ENCODE measurements around the gene TAF13. TPM values are rescaled to one million over a fixed set of nuclear protein-coding genes. Genes with fewer than 3 reads are reported as not detected.

The TAF13 gene
- total RNA-seq, 1 experiment from 2014 or later, result 76.7 TPM

- ChIA-PET CTCF (interaction anchor here (0.6 to 3.4 kb wide), 37 partner anchors 7 to 791 kb away, joined by 3 to 19 read pairs (median 4); partner anchors contain the start of genes CLCC1, PSRC1 and TAF13), POLR2A (interaction anchor here (0.6 to 2.3 kb wide), 8 partner anchors 10 to 185 kb away, joined by 3 to 23 read pairs (median 3); no protein-coding TSS in a partner anchor)
- no TSS peak for BruUV-seq (replicated peaks)
- H3K27ac Mint-ChIP-seq (ENCODE audit: low read depth, unreplicated experiment), result no peak overlapping the region
- DNase-seq (ENCODE audit: unreplicated experiment), result peak; percentile 86
- no peaks in the 10 kb centered on the region for H3K9me3 Mint-ChIP-seq (ENCODE audit: unreplicated experiment)
- H3K4me3 Mint-ChIP-seq (ENCODE audit: unreplicated experiment), result peak overlapping the region; percentile 42
- TF ChIP-seq, protein P1, sequence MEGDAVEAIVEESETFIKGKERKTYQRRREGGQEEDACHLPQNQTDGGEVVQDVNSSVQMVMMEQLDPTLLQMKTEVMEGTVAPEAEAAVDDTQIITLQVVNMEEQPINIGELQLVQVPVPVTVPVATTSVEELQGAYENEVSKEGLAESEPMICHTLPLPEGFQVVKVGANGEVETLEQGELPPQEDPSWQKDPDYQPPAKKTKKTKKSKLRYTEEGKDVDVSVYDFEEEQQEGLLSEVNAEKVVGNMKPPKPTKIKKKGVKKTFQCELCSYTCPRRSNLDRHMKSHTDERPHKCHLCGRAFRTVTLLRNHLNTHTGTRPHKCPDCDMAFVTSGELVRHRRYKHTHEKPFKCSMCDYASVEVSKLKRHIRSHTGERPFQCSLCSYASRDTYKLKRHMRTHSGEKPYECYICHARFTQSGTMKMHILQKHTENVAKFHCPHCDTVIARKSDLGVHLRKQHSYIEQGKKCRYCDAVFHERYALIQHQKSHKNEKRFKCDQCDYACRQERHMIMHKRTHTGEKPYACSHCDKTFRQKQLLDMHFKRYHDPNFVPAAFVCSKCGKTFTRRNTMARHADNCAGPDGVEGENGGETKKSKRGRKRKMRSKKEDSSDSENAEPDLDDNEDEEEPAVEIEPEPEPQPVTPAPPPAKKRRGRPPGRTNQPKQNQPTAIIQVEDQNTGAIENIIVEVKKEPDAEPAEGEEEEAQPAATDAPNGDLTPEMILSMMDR (IDR thresholded peaks at IDR 0.05; ENCODE audit: unreplicated experiment), result peak; percentile 91
- peaks cover 9% of the 10 kb centered on the region for H3K4me1 Mint-ChIP-seq (ENCODE audit: insufficient read depth, unreplicated experiment)
- H3K27me3 Mint-ChIP-seq (ENCODE audit: insufficient read depth, unreplicated experiment), result peaks cover 29% of the 10 kb centered on the region
- intact Hi-C loops (cut with micrococcal nuclease), result loop anchor here (1.0 to 10.0 kb wide), 9 partner anchors 80 to 1328 kb away; partner anchors contain the start of genes CLCC1, PRPF38B and SORT1
- peaks cover 6% of the 10 kb centered on the region for H3K36me3 Mint-ChIP-seq (ENCODE audit: insufficient read depth, unreplicated experiment)
Observed at GRCh38 chr1:109112652-109113285, 37.0 kb upstream of the TAF13 start.

DNA sequence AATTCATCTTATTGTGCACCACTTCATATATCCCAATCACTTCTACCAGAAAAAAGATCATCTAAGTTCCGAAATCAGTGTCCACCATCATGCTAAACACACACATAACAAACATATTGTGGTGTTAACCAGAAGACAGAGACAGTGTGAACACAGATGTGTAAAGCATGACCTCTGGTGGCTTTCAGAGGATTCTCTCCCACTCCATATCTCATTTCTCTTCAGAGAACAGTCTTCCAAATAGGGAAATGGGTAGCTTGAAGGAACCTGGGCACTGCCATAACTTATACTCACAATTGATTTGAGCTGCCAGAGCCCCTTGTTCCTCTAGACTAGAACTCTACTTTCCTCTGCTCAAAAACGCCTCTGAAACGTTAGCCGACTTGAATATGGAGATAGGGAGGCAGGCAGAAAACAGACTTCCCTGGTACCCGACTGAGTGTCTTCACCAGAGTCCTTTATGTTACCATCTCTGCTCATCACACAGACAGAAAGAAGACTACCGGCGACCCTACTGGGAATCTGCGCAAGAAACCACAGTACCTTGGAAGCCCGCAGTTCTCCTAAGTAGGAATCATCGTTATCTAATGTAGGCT lies 36.4 kb upstream of the TAF13 start:
- peak; percentile 56 for DNase-seq (ENCODE audit: unreplicated experiment)
- no TSS peak for BruUV-seq (replicated peaks)
- intact Hi-C loops (cut with micrococcal nuclease), result loop anchor here (1.0 to 10.0 kb wide), 9 partner anchors 81 to 1327 kb away; partner anchors contain the start of genes CLCC1, PRPF38B and SORT1
- H3K27me3 Mint-ChIP-seq (ENCODE audit: insufficient read depth, unreplicated experiment), result peaks cover 29% of the 10 kb centered on the region
- H3K36me3 Mint-ChIP-seq (ENCODE audit: insufficient read depth, unreplicated experiment), result peaks cover 6% of the 10 kb centered on the region
- no peak overlapping the region for H3K4me3 Mint-ChIP-seq (ENCODE audit: unreplicated experiment)
- POLR2A ChIA-PET, result interaction anchor here (0.6 to 2.3 kb wide), 7 partner anchors 12 to 184 kb away, joined by 3 to 23 read pairs (median 3); no protein-coding TSS in a partner anchor
- no peak overlapping the region for H3K27ac Mint-ChIP-seq (ENCODE audit: low read depth, unreplicated experiment)
- TF ChIP-seq, protein P1 (IDR thresholded peaks at IDR 0.05; ENCODE audit: unreplicated experiment), result peak; percentile 46
- H3K9me3 Mint-ChIP-seq (ENCODE audit: unreplicated experiment), result no peaks in the 10 kb centered on the region
- CTCF ChIA-PET, result interaction anchor here (0.6 to 3.4 kb wide), 35 partner anchors 8 to 791 kb away, joined by 3 to 19 read pairs (median 5); partner anchors contain the start of genes CLCC1 and TAF13
- H3K4me1 Mint-ChIP-seq (ENCODE audit: insufficient read depth, unreplicated experiment), result peaks cover 9% of the 10 kb centered on the region

DNA sequence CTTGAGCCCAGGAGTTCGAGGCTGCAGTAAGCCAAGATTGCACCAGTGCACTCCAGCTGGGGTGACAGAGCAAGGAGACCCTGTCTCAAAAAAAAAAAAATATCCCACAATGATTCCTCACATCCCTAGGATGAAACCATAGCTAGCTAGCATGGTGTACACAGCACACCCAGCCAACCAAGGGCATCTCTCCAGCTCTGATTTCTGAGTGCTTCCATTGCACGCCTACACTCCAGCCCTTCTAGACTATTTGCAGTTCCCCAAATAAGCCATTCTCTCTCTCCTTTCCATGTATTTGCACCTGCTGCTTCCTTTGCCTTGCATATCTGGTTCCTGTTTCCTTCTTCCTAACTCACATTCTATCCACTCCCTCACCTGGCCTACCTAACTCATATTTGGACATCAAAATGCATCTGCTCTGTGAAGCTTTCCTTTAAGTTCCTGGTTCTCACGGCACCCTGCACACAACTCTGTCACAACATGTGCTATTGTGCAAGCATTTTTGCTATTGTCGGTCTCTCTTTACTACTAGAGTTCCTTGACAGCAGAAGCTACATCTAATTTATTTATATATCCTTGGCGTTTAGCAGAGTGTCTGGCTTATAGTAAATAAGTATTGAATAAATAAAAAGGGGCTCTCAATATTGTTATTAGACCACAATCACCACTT lies 35.7 kb upstream of the TAF13 start:
- Mint-ChIP-seq H3K27me3 (ENCODE audit: insufficient read depth, unreplicated experiment) (peaks cover 29% of the 10 kb centered on the region), H3K4me3 (ENCODE audit: unreplicated experiment) (no peak overlapping the region), H3K27ac (ENCODE audit: low read depth, unreplicated experiment) (no peak overlapping the region), H3K9me3 (ENCODE audit: unreplicated experiment) (no peaks in the 10 kb centered on the region), H3K36me3 (ENCODE audit: insufficient read depth, unreplicated experiment) (peaks cover 6% of the 10 kb centered on the region), H3K4me1 (ENCODE audit: insufficient read depth, unreplicated experiment) (peaks cover 9% of the 10 kb centered on the region)
- TF ChIP-seq, protein P1 (IDR thresholded peaks at IDR 0.05; ENCODE audit: unreplicated experiment), result no peak
- DNase-seq (ENCODE audit: unreplicated experiment), result peak; percentile 40
- intact Hi-C loops (cut with micrococcal nuclease), result loop anchor here (1.0 to 10.0 kb wide), 9 partner anchors 81 to 1327 kb away; partner anchors contain the start of genes CLCC1, PRPF38B and SORT1
- CTCF ChIA-PET, result interaction anchor here (0.6 to 3.4 kb wide), 29 partner anchors 8 to 289 kb away, joined by 3 to 19 read pairs (median 4); partner anchors contain the start of gene CLCC1
- POLR2A ChIA-PET, result interaction anchor here (0.6 to 2.3 kb wide), 8 partner anchors 11 to 1467 kb away, joined by 3 to 23 read pairs (median 3); no protein-coding TSS in a partner anchor
- BruUV-seq (replicated peaks), result no TSS peak
